Astrocyte (in vitro differentiated cells and primary cell): ENCODE data around the gene ARHGAP6.

ENCODE experiments used
- CTCF ChIP-seq: IDR thresholded peaks from 2 replicates; pipeline ENCODE4 v1.5.1; 2011; ENCODE audit warnings: low read depth, mild to moderate bottlenecking, inconsistent platforms, low read length, moderate library complexity; ENCODE audit not compliant: insufficient read depth
- EZH2 ChIP-seq: IDR thresholded peaks from 2 replicates; pipeline ENCODE4 v1.6.1; 2012; ENCODE audit warnings: mild to moderate bottlenecking, low read length, inconsistent platforms; ENCODE audit not compliant: insufficient read depth

GRCh38 chrX:11406109-11406765 is 259.5 kb downstream of the ARHGAP6 start:
- no peak for TF ChIP-seq CTCF
- TF ChIP-seq EZH2 = no peak
